Measurements from ENCODE around the gene SEMA6B.
"Not testable (repeated sequence)": the region's sequence is repeated elsewhere in the genome, so short reads cannot be mapped to it uniquely, and the experiment has no call there.

SEMA6B gene

GRCh38 chr19:4597278-4597974 is 37.9 kb upstream of the SEMA6B start:
- Histone ChIP-seq H3K27ac (ENCODE audit: low read depth in 2 of 2, low read length in 2 of 2) (no peak overlapping the region), H3K4me1 (ENCODE audit: control insufficient read depth in 2 of 2, insufficient read depth in 2 of 2, low read length in 2 of 2) (no peaks in the 10 kb centered on the region), H3K9me3 (ENCODE audit: control insufficient read depth in 2 of 2, low read length in 2 of 2) (no peaks in the 10 kb centered on the region), H3K27me3 (ENCODE audit: control insufficient read depth in 2 of 2, insufficient read depth in 2 of 2, low read length in 2 of 2) (peaks cover 18 to 21% of the 10 kb centered on the region in 2 donors), H3K36me3 (ENCODE audit: control insufficient read depth in 2 of 2, insufficient read depth in 2 of 2, low read length in 2 of 2) (no peaks in the 10 kb centered on the region), H3K9ac (ENCODE audit: low read depth in 1 of 2, low read length in 2 of 2) (no peak overlapping the region), H3K4me3 (ENCODE audit: low read length in 2 of 2) (no peak overlapping the region)

DNA sequence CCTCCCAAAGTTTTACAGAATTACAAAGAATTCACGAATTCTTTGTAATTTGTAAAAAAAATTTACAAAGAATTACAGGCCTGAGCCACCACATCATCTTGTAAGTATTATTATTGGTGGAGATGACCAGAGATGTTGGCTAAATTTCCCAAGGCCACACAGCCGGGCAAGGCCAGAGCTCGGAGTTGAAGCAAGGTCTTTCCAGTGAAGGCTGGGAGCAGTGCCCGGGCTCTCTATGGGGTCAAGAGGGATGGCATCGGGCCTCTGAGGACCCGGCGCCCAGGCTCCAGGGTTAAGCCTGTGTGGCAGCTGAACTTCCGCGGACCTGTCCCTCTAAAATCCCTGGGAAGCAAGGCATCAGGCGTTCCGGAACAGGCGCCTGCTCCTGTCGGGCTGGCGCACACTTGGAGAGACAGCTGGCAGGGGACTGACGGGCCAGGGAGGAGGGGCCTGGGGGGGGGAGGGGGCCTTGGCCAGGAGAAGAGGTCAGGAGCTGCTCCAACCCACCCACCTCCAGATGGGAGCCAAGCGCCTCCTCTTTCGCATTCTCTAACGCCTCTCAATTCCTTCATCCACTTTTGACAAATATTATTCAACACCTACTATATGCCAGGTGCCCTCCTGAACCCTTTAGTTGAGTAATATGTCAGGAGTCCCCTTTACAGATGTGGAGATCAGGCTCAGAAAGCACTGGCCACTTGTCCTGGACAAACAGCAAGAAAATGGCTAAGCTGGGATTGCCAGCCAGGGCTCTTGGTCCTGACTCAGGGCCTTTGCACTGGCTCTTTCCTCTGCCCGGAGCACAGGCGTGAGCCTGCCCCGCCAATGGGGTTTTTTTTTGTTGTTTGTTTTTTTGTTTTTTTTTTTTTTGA is 36.8 kb upstream of the SEMA6B start:
- H3K9me3 ChIP-seq (ENCODE audit: control insufficient read depth in 2 of 2, low read length in 2 of 2) = no peaks in the 10 kb centered on the region
- H3K36me3 ChIP-seq (ENCODE audit: control insufficient read depth in 2 of 2, insufficient read depth in 2 of 2, low read length in 2 of 2) = no peaks in the 10 kb centered on the region
- peaks cover 23 to 24% of the 10 kb centered on the region in 2 donors for H3K27me3 ChIP-seq (ENCODE audit: control insufficient read depth in 2 of 2, insufficient read depth in 2 of 2, low read length in 2 of 2)
- no peak overlapping the region for H3K9ac ChIP-seq (ENCODE audit: low read depth in 1 of 2, low read length in 2 of 2)
- H3K27ac ChIP-seq (ENCODE audit: low read depth in 2 of 2, low read length in 2 of 2) = no peak overlapping the region
- no peaks in the 10 kb centered on the region for H3K4me1 ChIP-seq (ENCODE audit: control insufficient read depth in 2 of 2, insufficient read depth in 2 of 2, low read length in 2 of 2)
- H3K4me3 ChIP-seq (ENCODE audit: low read length in 2 of 2) = no peak overlapping the region

GRCh38 chr19:4595158-4595557 is 35.7 kb upstream of the SEMA6B start:
- H3K9me3 ChIP-seq (ENCODE audit: control insufficient read depth in 2 of 2, low read length in 2 of 2); H3K4me1 ChIP-seq (ENCODE audit: control insufficient read depth in 2 of 2, insufficient read depth in 2 of 2, low read length in 2 of 2); H3K36me3 ChIP-seq (ENCODE audit: control insufficient read depth in 2 of 2, insufficient read depth in 2 of 2, low read length in 2 of 2); H3K4me3 ChIP-seq (ENCODE audit: low read length in 2 of 2); H3K9ac ChIP-seq (ENCODE audit: low read depth in 1 of 2, low read length in 2 of 2); H3K27ac ChIP-seq (ENCODE audit: low read depth in 2 of 2, low read length in 2 of 2): not testable (repeated sequence)
- peaks cover 26 to 28% of the 10 kb centered on the region in 2 donors for H3K27me3 ChIP-seq (ENCODE audit: control insufficient read depth in 2 of 2, insufficient read depth in 2 of 2, low read length in 2 of 2)

GRCh38 chr19:4594201-4594600 is 34.7 kb upstream of the SEMA6B start:
- no peak overlapping the region for H3K27ac ChIP-seq (ENCODE audit: low read depth in 2 of 2, low read length in 2 of 2)
- H3K27me3 ChIP-seq (ENCODE audit: control insufficient read depth in 2 of 2, insufficient read depth in 2 of 2, low read length in 2 of 2) = peaks cover 24 to 27% of the 10 kb centered on the region in 2 donors
- no peak overlapping the region for H3K9ac ChIP-seq (ENCODE audit: low read depth in 1 of 2, low read length in 2 of 2)
- H3K9me3 ChIP-seq (ENCODE audit: control insufficient read depth in 2 of 2, low read length in 2 of 2) = no peaks in the 10 kb centered on the region
- no peaks in the 10 kb centered on the region for H3K4me1 ChIP-seq (ENCODE audit: control insufficient read depth in 2 of 2, insufficient read depth in 2 of 2, low read length in 2 of 2)
- no peak overlapping the region for H3K4me3 ChIP-seq (ENCODE audit: low read length in 2 of 2)
- H3K36me3 ChIP-seq (ENCODE audit: control insufficient read depth in 2 of 2, insufficient read depth in 2 of 2, low read length in 2 of 2) = no peaks in the 10 kb centered on the region

GRCh38 chr19:4593409-4593851 is 33.9 kb upstream of the SEMA6B start:
- Histone ChIP-seq H3K9me3 (ENCODE audit: control insufficient read depth in 2 of 2, low read length in 2 of 2) (no peaks in the 10 kb centered on the region), H3K27me3 (ENCODE audit: control insufficient read depth in 2 of 2, insufficient read depth in 2 of 2, low read length in 2 of 2) (peaks cover 21 to 25% of the 10 kb centered on the region in 2 donors), H3K9ac (ENCODE audit: low read depth in 1 of 2, low read length in 2 of 2) (no peak overlapping the region), H3K36me3 (ENCODE audit: control insufficient read depth in 2 of 2, insufficient read depth in 2 of 2, low read length in 2 of 2) (no peaks in the 10 kb centered on the region), H3K27ac (ENCODE audit: low read depth in 2 of 2, low read length in 2 of 2) (no peak overlapping the region), H3K4me3 (ENCODE audit: low read length in 2 of 2) (no peak overlapping the region), H3K4me1 (ENCODE audit: control insufficient read depth in 2 of 2, insufficient read depth in 2 of 2, low read length in 2 of 2) (no peaks in the 10 kb centered on the region)

DNA sequence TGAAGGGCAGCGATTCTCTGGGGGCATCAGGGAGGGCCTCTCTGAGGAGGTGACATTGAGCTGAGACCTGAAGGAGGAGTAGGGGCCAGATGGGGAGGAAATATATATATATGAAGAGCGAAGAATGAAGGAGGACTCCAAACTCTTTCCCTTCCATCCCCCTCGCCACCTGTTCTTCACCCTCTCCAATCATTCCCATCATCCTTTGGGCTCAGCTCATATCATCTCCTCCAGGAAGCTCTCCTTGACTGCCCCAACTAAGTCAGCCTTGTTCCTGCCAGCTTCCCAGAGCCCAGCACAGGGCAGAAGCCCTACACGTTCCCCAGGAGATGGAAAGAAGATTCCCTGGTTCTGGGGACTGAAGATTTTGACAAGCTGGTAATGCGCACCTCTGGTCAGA is 33.0 kb upstream of the SEMA6B start:
- no peaks in the 10 kb centered on the region for H3K9me3 ChIP-seq (ENCODE audit: control insufficient read depth in 2 of 2, low read length in 2 of 2)
- no peaks in the 10 kb centered on the region for H3K4me1 ChIP-seq (ENCODE audit: control insufficient read depth in 2 of 2, insufficient read depth in 2 of 2, low read length in 2 of 2)
- H3K4me3 ChIP-seq (ENCODE audit: low read length in 2 of 2) = no peak overlapping the region
- no peak overlapping the region for H3K27ac ChIP-seq (ENCODE audit: low read depth in 2 of 2, low read length in 2 of 2)
- no peak overlapping the region for H3K9ac ChIP-seq (ENCODE audit: low read depth in 1 of 2, low read length in 2 of 2)
- H3K36me3 ChIP-seq (ENCODE audit: control insufficient read depth in 2 of 2, insufficient read depth in 2 of 2, low read length in 2 of 2) = no peaks in the 10 kb centered on the region
- H3K27me3 ChIP-seq (ENCODE audit: control insufficient read depth in 2 of 2, insufficient read depth in 2 of 2, low read length in 2 of 2) = peaks cover 19 to 24% of the 10 kb centered on the region in 2 donors

GRCh38 chr19:4591320-4591719 is 31.8 kb upstream of the SEMA6B start:
- H3K9ac ChIP-seq (ENCODE audit: low read depth in 1 of 2, low read length in 2 of 2) = no peak overlapping the region
- H3K27me3 ChIP-seq (ENCODE audit: control insufficient read depth in 2 of 2, insufficient read depth in 2 of 2, low read length in 2 of 2) = peaks cover 15 to 20% of the 10 kb centered on the region in 2 donors
- no peaks in the 10 kb centered on the region for H3K36me3 ChIP-seq (ENCODE audit: control insufficient read depth in 2 of 2, insufficient read depth in 2 of 2, low read length in 2 of 2)
- H3K4me1 ChIP-seq (ENCODE audit: control insufficient read depth in 2 of 2, insufficient read depth in 2 of 2, low read length in 2 of 2) = no peaks in the 10 kb centered on the region
- H3K9me3 ChIP-seq (ENCODE audit: control insufficient read depth in 2 of 2, low read length in 2 of 2) = no peaks in the 10 kb centered on the region
- no peak overlapping the region for H3K27ac ChIP-seq (ENCODE audit: low read depth in 2 of 2, low read length in 2 of 2)
- no peak overlapping the region for H3K4me3 ChIP-seq (ENCODE audit: low read length in 2 of 2)

- no peak overlapping the region for H3K4me3 ChIP-seq (ENCODE audit: low read length in 2 of 2)
- no peaks in the 10 kb centered on the region for H3K36me3 ChIP-seq (ENCODE audit: control insufficient read depth in 2 of 2, insufficient read depth in 2 of 2, low read length in 2 of 2)
- H3K27ac ChIP-seq (ENCODE audit: low read depth in 2 of 2, low read length in 2 of 2) = no peak overlapping the region
- no peak overlapping the region for H3K9ac ChIP-seq (ENCODE audit: low read depth in 1 of 2, low read length in 2 of 2)
- H3K4me1 ChIP-seq (ENCODE audit: control insufficient read depth in 2 of 2, insufficient read depth in 2 of 2, low read length in 2 of 2) = no peaks in the 10 kb centered on the region
- no peaks in the 10 kb centered on the region for H3K9me3 ChIP-seq (ENCODE audit: control insufficient read depth in 2 of 2, low read length in 2 of 2)
- peaks cover 21 to 24% of the 10 kb centered on the region in 2 donors for H3K27me3 ChIP-seq (ENCODE audit: control insufficient read depth in 2 of 2, insufficient read depth in 2 of 2, low read length in 2 of 2)
Measured at GRCh38 chr19:4590559-4590958, 31.1 kb upstream of the SEMA6B start.

GRCh38 chr19:4589579-4590410 is 30.3 kb upstream of the SEMA6B start:
- H3K9ac ChIP-seq (ENCODE audit: low read depth in 1 of 2, low read length in 2 of 2) = no peak overlapping the region
- peaks cover 24 to 30% of the 10 kb centered on the region in 2 donors for H3K27me3 ChIP-seq (ENCODE audit: control insufficient read depth in 2 of 2, insufficient read depth in 2 of 2, low read length in 2 of 2)
- H3K9me3 ChIP-seq (ENCODE audit: control insufficient read depth in 2 of 2, low read length in 2 of 2) = no peaks in the 10 kb centered on the region
- H3K4me1 ChIP-seq (ENCODE audit: control insufficient read depth in 2 of 2, insufficient read depth in 2 of 2, low read length in 2 of 2) = no peaks in the 10 kb centered on the region
- H3K36me3 ChIP-seq (ENCODE audit: control insufficient read depth in 2 of 2, insufficient read depth in 2 of 2, low read length in 2 of 2) = no peaks in the 10 kb centered on the region
- H3K4me3 ChIP-seq (ENCODE audit: low read length in 2 of 2) = no peak overlapping the region
- no peak overlapping the region for H3K27ac ChIP-seq (ENCODE audit: low read depth in 2 of 2, low read length in 2 of 2)

Measured in mucosa of rectum (tissue), 2 donors.